H1 (cell line): ENCODE data around the gene ITPRIPL2. TPM values are rescaled to one million over a fixed set of nuclear protein-coding genes. Genes with fewer than 3 reads are reported as not detected.

ENCODE experiments used
- CTCF ChIA-PET: fragments of 300-600 bp; sonication (Branson Sonifier 250); formaldehyde crosslinking; loops from one replicate; lab custom pipeline; 2021; ENCODE audit not compliant: partially characterized antibody; lab: Charles Lee
- POLR2A ChIA-PET: fragments of 300-600 bp; sonication (Branson Sonifier 250); formaldehyde crosslinking; loops from one replicate; lab custom pipeline; 2021; ENCODE audit warnings: inconsistent platforms; ENCODE audit not compliant: partially characterized antibody; lab: Charles Lee
- DNase-seq, 2 experiments: peaks; one replicate each; pipeline versions ENCODE4 v3.0.0 to v3.0.0-alpha.2; 2010 to 2022; ENCODE audit warnings: low spot score in 2 of 2, low read depth in 1 of 2, mixed read lengths in 1 of 2
- FAIRE-seq: peaks from 2 replicates; lab custom pipeline; 2011; peaks lifted over from hg19 to GRCh38; lab: Jason Lieb, UNC
- H2AFZ ChIP-seq: 2 replicates; pipeline ENCODE4 v1.8.1; 2012; ENCODE audit warnings: low read length, inconsistent platforms
- H2AK5ac ChIP-seq: 2 replicates; pipeline ENCODE4 v1.6.1; 2013; ENCODE audit warnings: low read depth, low read length
- H2BK120ac ChIP-seq: replicated peaks from 2 replicates; pipeline ENCODE3; 2013; ENCODE audit warnings: low read depth, low read length, inconsistent platforms
- H2BK12ac ChIP-seq: 2 replicates; pipeline ENCODE4 v1.6.1; 2013; ENCODE audit warnings: low read depth, low read length
- H2BK15ac ChIP-seq: 2 replicates; pipeline ENCODE4 v1.6.1; 2013; ENCODE audit warnings: low read length
- H2BK20ac ChIP-seq: 2 replicates; pipeline ENCODE4 v1.6.1; 2013; ENCODE audit warnings: low read length
- H2BK5ac ChIP-seq: 2 replicates; pipeline ENCODE4 v1.6.1; 2013; ENCODE audit warnings: low read depth, low read length
- H3K14ac ChIP-seq: 2 replicates; pipeline ENCODE4 v1.6.1; 2013; ENCODE audit warnings: inconsistent platforms; ENCODE audit not compliant: insufficient read length
- H3K18ac ChIP-seq: 2 replicates; pipeline ENCODE4 v1.6.1; 2013; ENCODE audit warnings: low read length; ENCODE audit errors: extremely low read depth
- H3K23ac ChIP-seq: 2 replicates; pipeline ENCODE4 v1.6.1; 2013; ENCODE audit warnings: inconsistent platforms; ENCODE audit not compliant: insufficient read length
- H3K23me2 ChIP-seq: 2 replicates; pipeline ENCODE4 v1.6.1; 2013; ENCODE audit warnings: low read depth, low read length
- H3K27ac ChIP-seq: 2 replicates; pipeline ENCODE4 v1.6.1; 2011; ENCODE audit warnings: low read depth, low read length, inconsistent platforms
- H3K27me3 ChIP-seq, 4 experiments: replicated peaks in 1 of 4; 1 replicate in 1 of 4; 2 replicates in 3 of 4; pipeline versions ENCODE4 v1.6.1 to v1.8.1; 2011 to 2013; ENCODE audit warnings: low read length in 3 of 4, mild to moderate bottlenecking in 3 of 4, inconsistent platforms in 2 of 4, mixed read lengths in 2 of 4, moderate library complexity in 1 of 4; ENCODE audit not compliant: control insufficient read depth in 3 of 4, insufficient read depth in 3 of 4; ENCODE audit errors: extremely low read depth in 1 of 4
- H3K36me3 ChIP-seq, 4 experiments: 2 replicates each; pipeline versions ENCODE4 v1.6.1 to v1.8.1; 2011 to 2013; ENCODE audit warnings: mild to moderate bottlenecking in 4 of 4, low read length in 3 of 4, moderate library complexity in 2 of 4, control low read depth in 1 of 4, inconsistent platforms in 1 of 4; ENCODE audit not compliant: insufficient read depth in 4 of 4, control insufficient read depth in 2 of 4
- H3K4ac ChIP-seq: replicated peaks from 2 replicates; pipeline ENCODE3; 2013; ENCODE audit warnings: low read length, low read depth, mixed read lengths, inconsistent platforms; ENCODE audit not compliant: insufficient read length
- H3K4me1 ChIP-seq, 4 experiments: replicated peaks in 1 of 4; 1 replicate in 1 of 4; 2 replicates in 3 of 4; pipeline versions ENCODE4 v1.6.1 to v1.8.1; 2011 to 2013; ENCODE audit warnings: low read length in 3 of 4, inconsistent platforms in 2 of 4, mixed read lengths in 1 of 4; ENCODE audit not compliant: insufficient read depth in 4 of 4, control insufficient read depth in 3 of 4
- H3K4me2 ChIP-seq, 2 experiments: 2 replicates each; pipeline versions ENCODE4 v1.6.1 to v1.8.1; 2011 to 2013; ENCODE audit warnings: low read depth in 2 of 2, low read length in 2 of 2, control low read depth in 1 of 2, inconsistent platforms in 1 of 2, mild to moderate bottlenecking in 1 of 2; ENCODE audit not compliant: insufficient read depth in 1 of 2
- H3K4me3 ChIP-seq, 4 experiments: fragments of 200-600, 300-600 bp in 1 of 4; sonication (generic), shearing (Covaris generic), sonication (Bioruptor Twin) in 1 of 4; 2 replicates each; pipeline versions ENCODE4 v1.5.1 to v1.8.1; 2011 to 2016; ENCODE audit warnings: low read length in 4 of 4, low read depth in 3 of 4, control low read depth in 2 of 4, inconsistent platforms in 2 of 4, mild to moderate bottlenecking in 2 of 4, mixed read lengths in 1 of 4, moderate library complexity in 1 of 4; ENCODE audit not compliant: insufficient read depth in 2 of 4; ENCODE audit errors: extremely low read depth in 1 of 4
- H3K56ac ChIP-seq: replicated peaks from 2 replicates; pipeline ENCODE3; 2013; ENCODE audit warnings: low read depth, mild to moderate bottlenecking, mixed read lengths, low read length, inconsistent platforms; ENCODE audit not compliant: insufficient read length
- H3K79me1 ChIP-seq: 2 replicates; pipeline ENCODE4 v1.6.1; 2013; ENCODE audit warnings: low read depth, low read length, control low read depth
- H3K79me2 ChIP-seq, 2 experiments: 2 replicates each; pipeline versions ENCODE4 v1.6.1 to v1.8.1; 2012 to 2013; ENCODE audit warnings: low read length in 2 of 2, mild to moderate bottlenecking in 2 of 2, inconsistent platforms in 1 of 2; ENCODE audit not compliant: insufficient read depth in 2 of 2, control insufficient read depth in 1 of 2
- H3K9ac ChIP-seq, 4 experiments: replicated peaks in 1 of 4; 1 replicate in 1 of 4; 2 replicates in 3 of 4; pipeline versions ENCODE4 v1.6.1 to v1.8.1; 2011 to 2013; ENCODE audit warnings: low read depth in 3 of 4, low read length in 3 of 4, control low read depth in 2 of 4, mild to moderate bottlenecking in 2 of 4, moderate library complexity in 2 of 4, inconsistent platforms in 1 of 4; ENCODE audit errors: extremely low read depth in 1 of 4
- H3K9me3 ChIP-seq, 2 experiments: 2 replicates each; pipeline versions ENCODE4 v1.6.1 to v1.8.1; 2012 to 2013; ENCODE audit warnings: mild to moderate bottlenecking in 2 of 2, moderate library complexity in 2 of 2, control low read depth in 1 of 2, inconsistent platforms in 1 of 2, low read depth in 1 of 2, low read length in 1 of 2, mixed read lengths in 1 of 2; ENCODE audit not compliant: insufficient read depth in 2 of 2
- H4K20me1 ChIP-seq, 2 experiments: replicated peaks in 1 of 2; 2 replicates each; pipeline versions ENCODE3 to v1.8.1; 2011 to 2013; ENCODE audit warnings: inconsistent platforms in 2 of 2, low read length in 2 of 2, mild to moderate bottlenecking in 1 of 2; ENCODE audit not compliant: insufficient read depth in 2 of 2, control insufficient read depth in 1 of 2
- H4K5ac ChIP-seq: 2 replicates; pipeline ENCODE4 v1.6.1; 2013; ENCODE audit warnings: low read length, low read depth, mixed read lengths, inconsistent platforms; ENCODE audit not compliant: insufficient read length
- H4K8ac ChIP-seq: 2 replicates; pipeline ENCODE4 v1.8.0; 2013; ENCODE audit warnings: mild to moderate bottlenecking, moderate library complexity, low read length, inconsistent platforms; ENCODE audit not compliant: insufficient read depth; ENCODE audit errors: extremely low read depth
- H4K91ac ChIP-seq: replicated peaks from 2 replicates; pipeline ENCODE3; 2013; ENCODE audit warnings: low read length, mixed read lengths, inconsistent platforms; ENCODE audit not compliant: insufficient read length
- ATF2 ChIP-seq: IDR thresholded peaks from 2 replicates; pipeline ENCODE4 v1.6.1; 2012; ENCODE audit warnings: low read length, inconsistent platforms
- FOSL1 ChIP-seq: IDR thresholded peaks from 2 replicates; pipeline ENCODE4 v1.6.1; 2011; ENCODE audit warnings: mild to moderate bottlenecking, low read depth, low read length, moderate library complexity; ENCODE audit not compliant: insufficient read depth
- HDAC6 ChIP-seq: IDR thresholded peaks from one replicate; pipeline ENCODE4 v1.7.1; 2012; ENCODE audit warnings: low read depth, mild to moderate bottlenecking, inconsistent platforms, low read length, moderate library complexity
- POU5F1 ChIP-seq: IDR thresholded peaks from 2 replicates; pipeline ENCODE4 v1.6.1; 2011; ENCODE audit warnings: low read depth, mild to moderate bottlenecking, low read length, moderate library complexity
- RFX5 ChIP-seq: IDR thresholded peaks from 2 replicates; pipeline ENCODE4 v1.6.1; 2011; ENCODE audit warnings: low read depth, low read length, improper control_type of control experiment, borderline replicate concordance
- SP4 ChIP-seq: IDR thresholded peaks from 2 replicates; pipeline ENCODE4 v1.6.1; 2012; ENCODE audit warnings: low read length, inconsistent platforms
- SUZ12 ChIP-seq: fragments of 200-600 bp; sonication (generic); IDR thresholded peaks from 2 replicates; pipeline ENCODE4 v1.6.1; 2012; ENCODE audit warnings: mild to moderate bottlenecking, inconsistent platforms, low read length, moderate library complexity, mixed read lengths
- WGBS, 2 experiments: shearing (Covaris generic) in 1 of 2; methylation state at CpG; one replicate each; pipeline versions ENCODE4 v1.1.6 to v1.1.7; 2013 to 2015; ENCODE audit warnings: low lambda C conversion rate in 2 of 2, mixed read lengths in 2 of 2, inconsistent platforms in 1 of 2, low coverage in 1 of 2, missing lambda C conversion rate in 1 of 2; ENCODE audit not compliant: insufficient replicate concordance in 2 of 2, insufficient coverage in 1 of 2, insufficient read length in 1 of 2; ENCODE audit errors: extremely low coverage in 1 of 2, missing lambda C conversion rate in 1 of 2; 5-methylcytosine and 5-hydroxymethylcytosine counted together
- polyA plus RNA-seq, 7 experiments: library from polyadenylated mRNA; depleted of rRNA in 3 of 7; stranded (reverse) in 5 of 7; unstranded in 2 of 7; fragments of >200 nt in 5 of 7; fragments of 200-250 nt in 2 of 7; gene quantifications; 1 replicate in 5 of 7; 2 replicates in 1 of 7; 4 replicates in 1 of 7; pipeline versions ENCODE4 v1.2.1 to v1.2.3, GENCODE V29; 2011 to 2013; ENCODE audit warnings: missing spikeins in 2 of 7, mixed read lengths in 2 of 7
- total RNA-seq: library from RNA; stranded (reverse); fragmentation: NEBNext Ultra II Directional; extraction: Animal tissue kit (Norgen Biotek cat#: 25700); gene quantifications from 2 replicates; pipeline ENCODE4 v1.2.1, GENCODE V29; 2021

Gene ITPRIPL2
- total and polyA plus RNA-seq, 2 of the 8 experiments (the other 6 are each of a cell fraction or from before 2014, with no cell fraction given) = 1.1 to 3.4 TPM

GRCh38 chr16:19137201-19138128 is 23.7 kb downstream of the ITPRIPL2 start:
- Histone ChIP-seq H3K4me3 (no peak overlapping the region), H3K4me1 (0 out of 7 replicates have a peak, but pooled peaks cover 0 to 3% (median 0%) of the 10 kb centered on the region in 4 experiments), H3K18ac (no peak overlapping the region), H3K27me3 (no peaks in the 10 kb centered on the region), H2AK5ac (no peak overlapping the region), H4K8ac (no peak overlapping the region), H3K79me1 (no peaks in the 10 kb centered on the region), H4K20me1 (no peaks in the 10 kb centered on the region), H3K14ac (no peak overlapping the region), H2AFZ (no peak overlapping the region), H4K5ac (no peak overlapping the region), H3K4me2 (no peak overlapping the region), H2BK20ac (no peak overlapping the region), H4K91ac (no peak overlapping the region), H2BK120ac (no peak overlapping the region), H2BK5ac (no peak overlapping the region), H2BK15ac (no peak overlapping the region), H3K9me3 (no peaks in the 10 kb centered on the region), H3K4ac (no peak overlapping the region), H3K56ac (no peak overlapping the region), H3K23me2 (no peaks in the 10 kb centered on the region), H3K79me2 (no peaks in the 10 kb centered on the region), H3K23ac (no peak overlapping the region), H3K27ac (no peak overlapping the region), H3K9ac (no peak overlapping the region), H3K36me3 (no peaks in the 10 kb centered on the region), H2BK12ac (no peak overlapping the region)
- WGBS, 2 experiments = 67% methylated on average over 6 of the region's 6 CpGs; no CpG with 5 or more reads in 1 of the 2 experiments
- CTCF ChIA-PET = interaction anchor here (0.9 to 2.0 kb wide), 4 partner anchors 22 to 43 kb away, joined by 3 to 6 read pairs (median 4); no protein-coding TSS in a partner anchor
- DNase-seq (no peak), FAIRE-seq (no peak)
- POLR2A ChIA-PET = no interaction called here
- TF ChIP-seq FOSL1 (no peak), SP4 (no peak), HDAC6 (no peak), SUZ12 (no peak), POU5F1 (no peak), ATF2 (no peak), RFX5 (no peak)
